Measurements from ENCODE around the gene PI4KA.
"Not testable (repeated sequence)": the region's sequence is repeated elsewhere in the genome, so short reads cannot be mapped to it uniquely, and the experiment has no call there.

Gene PI4KA

GRCh38 chr22:20844055-20845037 lies 14.3 kb downstream of the PI4KA start:
- no peak for DNase-seq

- no peak for DNase-seq
Measured at GRCh38 chr22:20843501-20843900, 15.1 kb downstream of the PI4KA start.

GRCh38 chr22:20840646-20841371 lies 17.8 kb downstream of the PI4KA start:
- DNase-seq = no peak

GRCh38 chr22:20839837-20840645 lies 18.6 kb downstream of the PI4KA start:
- DNase-seq = no peak

GRCh38 chr22:20839354-20839753 lies 19.3 kb downstream of the PI4KA start:
- DNase-seq = not testable (repeated sequence)

- DNase-seq = no peak
Measured at GRCh38 chr22:20836987-20837823, 21.4 kb downstream of the PI4KA start.

GRCh38 chr22:20834725-20835124 lies 23.9 kb downstream of the PI4KA start:
- DNase-seq = no peak

GRCh38 chr22:20834206-20834605 lies 24.4 kb downstream of the PI4KA start:
- DNase-seq = no peak

GRCh38 chr22:20833225-20833665 lies 25.4 kb downstream of the PI4KA start:
- DNase-seq = no peak

GRCh38 chr22:20829491-20830134 lies 29.0 kb downstream of the PI4KA start:
- no peak for DNase-seq

GRCh38 chr22:20826373-20827152 lies 32.0 kb downstream of the PI4KA start:
- not testable (repeated sequence) for DNase-seq

GRCh38 chr22:20825624-20826023 lies 33.0 kb downstream of the PI4KA start:
- no peak for DNase-seq

GRCh38 chr22:20825216-20825615 lies 33.4 kb downstream of the PI4KA start:
- DNase-seq = not testable (repeated sequence)

- no peak for DNase-seq
Measured at GRCh38 chr22:20823264-20823663, 35.3 kb downstream of the PI4KA start.

GRCh38 chr22:20822240-20822639 lies 36.4 kb downstream of the PI4KA start:
- no peak for DNase-seq

GRCh38 chr22:20821717-20822239 lies 36.8 kb downstream of the PI4KA start:
- DNase-seq = not testable (repeated sequence)

GRCh38 chr22:20819471-20819870 lies 39.1 kb downstream of the PI4KA start:
- no peak for DNase-seq

GRCh38 chr22:20818471-20818870 lies 40.1 kb downstream of the PI4KA start:
- DNase-seq = no peak

GRCh38 chr22:20816559-20816958 lies 42.1 kb downstream of the PI4KA start:
- no peak for DNase-seq

- no peak for DNase-seq
Measured at GRCh38 chr22:20815477-20816050, 43.0 kb downstream of the PI4KA start.

Measured in DMS153 (cell line).